NCI-H82 (cell line): Measurements from ENCODE around the gene LIN28B.

ENCODE experiments used
- DNase-seq: peaks from one replicate; lab custom pipeline; 2025; lab: John Stamatoyannopoulos, UW

The LIN28B gene

GRCh38 chr6:105109955-105110895 lies 153.3 kb downstream of the LIN28B start:
- DNase-seq, result no peak

- no peak for DNase-seq
Observed at GRCh38 chr6:105111105-105111504, 154.2 kb downstream of the LIN28B start.

DNA sequence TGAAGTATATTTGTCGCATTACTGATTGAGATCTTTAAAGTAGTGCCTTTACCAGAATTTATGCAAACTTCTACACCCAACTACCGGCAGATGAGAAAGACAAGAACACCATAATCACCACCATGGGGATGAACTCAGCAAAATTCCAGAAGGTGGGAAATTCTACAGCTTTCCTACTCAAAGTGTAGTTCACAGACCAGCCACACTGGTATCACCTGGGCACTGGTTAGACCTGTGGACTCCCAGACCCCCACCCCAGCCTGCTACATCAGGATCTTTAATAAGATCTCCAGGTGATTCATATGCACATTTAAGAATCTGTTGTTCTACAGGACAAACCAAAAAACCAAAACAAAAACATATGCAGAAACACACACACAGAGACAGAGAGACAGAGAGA lies 155.0 kb downstream of the LIN28B start:
- DNase-seq, result no peak

- peak; percentile 11 for DNase-seq
Observed at GRCh38 chr6:105112577-105112976, 155.7 kb downstream of the LIN28B start.

DNA sequence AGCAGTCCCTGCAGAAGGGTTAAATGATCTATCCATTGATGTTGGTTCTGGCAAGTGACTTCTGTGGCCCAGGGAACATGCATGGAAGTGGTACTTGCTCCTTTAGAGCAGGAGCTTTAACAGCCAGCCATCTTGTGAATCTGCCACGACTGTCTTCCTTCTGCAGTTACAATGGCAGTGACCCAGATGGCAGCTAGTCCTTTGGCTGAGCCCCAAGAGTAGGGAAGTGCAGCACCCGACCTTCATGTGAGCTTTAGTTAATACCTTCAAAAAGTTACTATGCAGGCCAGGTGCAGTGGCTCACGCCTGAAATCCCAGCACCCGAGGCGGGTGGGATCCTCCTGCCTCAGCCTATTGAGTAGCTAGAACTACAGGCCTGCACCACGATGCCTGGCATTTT lies 156.5 kb downstream of the LIN28B start:
- DNase-seq, result no peak

- no peak for DNase-seq
Observed at GRCh38 chr6:105116150-105116549, 159.2 kb downstream of the LIN28B start.

- DNase-seq, result no peak
Observed at GRCh38 chr6:105120570-105120969, 163.7 kb downstream of the LIN28B start.

DNA sequence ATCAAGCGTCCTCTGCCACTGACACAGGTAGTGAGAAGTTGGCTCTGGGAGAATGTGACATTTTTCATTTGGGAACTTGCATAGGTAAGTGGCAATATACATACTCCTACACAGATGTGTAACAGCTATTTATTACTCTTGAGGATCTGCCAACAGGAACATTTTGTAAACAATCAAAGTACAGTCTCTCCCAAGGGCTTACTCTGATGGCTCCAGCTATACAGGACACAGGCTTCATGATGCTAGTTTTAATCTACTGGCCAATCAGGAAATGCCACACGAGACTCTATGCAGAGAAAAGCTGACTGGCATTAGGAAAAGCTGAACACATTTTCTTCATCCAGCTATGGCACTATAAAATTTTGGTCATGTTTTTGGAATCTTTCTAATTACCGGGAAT lies 165.1 kb downstream of the LIN28B start:
- no peak for DNase-seq

- no peak for DNase-seq
Observed at GRCh38 chr6:105122717-105123116, 165.8 kb downstream of the LIN28B start.
